T47D (cell line): ENCODE measurements around the gene GPR143.

Source experiments
- DNase-seq, 2 experiments: peaks; one replicate each; pipeline versions ENCODE4 v3.0.0 to v3.0.0-alpha.2; 2011 to 2012; ENCODE audit warnings: low read depth in 1 of 2, low spot score in 1 of 2
- JUND ChIP-seq: IDR thresholded peaks from 2 replicates; pipeline ENCODE4 v1.6.1; 2012; ENCODE audit warnings: low read depth
- in situ Hi-C: cut with HindIII; loops from 2 replicates; pipeline ENCODE4 v1.10.0; 2016; ENCODE audit warnings: low sequenced_read_pairs, low pct_unique_long_range_greater_than_20kb

Gene GPR143

GRCh38 chrX:9758021-9758638, 7.5 kb downstream of the GPR143 start:
- TF ChIP-seq JUND, result no peak
- in situ Hi-C loops, result no loop called here
- DNase-seq, result no peak

DNA sequence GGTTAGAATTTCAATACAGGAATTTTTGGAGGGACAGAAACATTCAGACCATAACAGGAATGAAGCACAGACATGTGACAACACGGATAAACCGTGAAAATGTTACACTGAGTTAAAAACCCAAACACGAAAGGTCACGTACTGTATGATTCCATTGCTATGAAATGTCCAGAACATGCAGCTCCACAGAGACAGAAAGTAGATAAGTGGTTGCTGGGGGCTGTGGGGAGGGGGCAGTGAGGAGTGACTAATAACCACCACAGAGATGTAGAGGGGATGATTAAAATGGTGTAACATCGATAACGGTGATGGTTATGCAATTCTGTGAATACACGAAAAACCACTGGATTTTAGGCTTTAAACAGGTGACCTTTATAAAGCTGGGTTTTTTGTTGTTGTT, 8.3 kb downstream of the GPR143 start:
- in situ Hi-C loops, result no loop called here
- no peak for TF ChIP-seq JUND
- no peak for DNase-seq

DNA sequence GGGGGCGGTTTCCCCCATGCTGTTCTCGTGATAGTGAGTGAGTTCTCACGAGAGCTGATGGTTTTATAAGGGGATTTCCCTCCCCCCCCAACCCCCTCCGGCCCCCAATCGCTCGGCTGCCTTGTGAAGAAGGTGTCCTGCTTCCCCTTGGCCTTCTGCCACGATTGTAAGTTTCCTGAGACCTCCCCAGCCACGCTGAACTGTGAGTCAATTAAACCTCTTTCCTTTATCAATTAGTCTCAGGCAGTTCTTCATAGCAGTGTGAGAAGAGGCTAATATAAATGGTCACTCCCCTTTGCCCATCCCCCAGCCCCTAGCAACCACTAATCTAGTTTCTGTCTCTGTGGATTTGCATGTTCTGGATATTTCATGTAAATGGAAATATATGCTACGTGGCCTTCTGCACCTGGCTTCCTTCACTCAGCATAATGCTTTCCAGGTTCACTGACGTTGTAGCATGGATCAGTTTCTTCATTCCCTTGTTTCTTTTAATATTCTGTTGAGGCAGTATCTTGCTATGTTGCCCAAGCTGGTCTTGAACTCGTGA, 16.4 kb downstream of the GPR143 start:
- no peak for DNase-seq
- no peak for TF ChIP-seq JUND
- in situ Hi-C loops, result no loop called here

- in situ Hi-C loops, result no loop called here
- no peak for TF ChIP-seq JUND
These were observed 18.0 kb downstream of the GPR143 start for GRCh38 chrX:9747644-9748043.

DNA sequence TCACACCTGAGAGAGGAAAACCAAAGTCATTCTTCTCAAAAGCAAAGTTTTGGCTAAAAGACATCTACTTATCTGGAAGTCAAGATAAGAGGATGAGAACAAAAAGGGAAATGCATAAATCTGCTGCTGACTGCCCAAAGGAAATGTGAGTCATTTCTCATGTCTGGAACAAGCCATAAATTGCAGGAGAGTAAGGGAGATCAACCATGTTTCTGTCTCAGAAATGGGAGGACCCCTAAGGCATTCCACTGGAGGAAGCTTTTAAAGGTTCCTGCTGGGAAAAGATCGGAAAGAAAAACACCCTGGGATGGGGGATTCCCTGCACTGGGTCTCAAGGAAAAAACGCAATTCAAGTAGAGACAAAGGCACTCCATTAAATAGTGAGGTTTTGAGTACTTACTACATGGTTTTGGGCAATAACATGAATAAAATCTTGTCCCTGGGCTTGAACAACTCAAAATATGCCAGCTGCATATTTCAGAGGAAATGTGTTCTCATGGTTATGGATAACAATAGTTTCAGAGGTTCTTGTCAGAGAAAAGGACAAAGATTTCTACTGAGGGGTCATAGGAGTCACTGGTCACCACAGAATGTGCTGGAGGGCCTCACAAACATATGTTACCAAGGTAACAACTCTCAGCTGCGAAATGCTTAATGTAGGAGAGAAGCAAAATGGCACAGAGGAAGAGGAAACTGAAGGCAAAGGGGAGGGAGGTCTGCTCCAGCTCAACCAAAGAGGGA, 19.3 kb downstream of the GPR143 start:
- in situ Hi-C loops, result no loop called here
- DNase-seq, result no peak
- no peak for TF ChIP-seq JUND

More at GRCh38 chrX:9747644-9748043, 18.0 kb downstream of the GPR143 start:
- no peak for DNase-seq

GRCh38 chrX:9745417-9746115, 20.1 kb downstream of the GPR143 start:
- no peak for DNase-seq
- in situ Hi-C loops, result no loop called here
- TF ChIP-seq JUND, result no peak

- in situ Hi-C loops, result no loop called here
- no peak for DNase-seq
- no peak for TF ChIP-seq JUND
These were observed 26.5 kb downstream of the GPR143 start for GRCh38 chrX:9739130-9739529.

DNA sequence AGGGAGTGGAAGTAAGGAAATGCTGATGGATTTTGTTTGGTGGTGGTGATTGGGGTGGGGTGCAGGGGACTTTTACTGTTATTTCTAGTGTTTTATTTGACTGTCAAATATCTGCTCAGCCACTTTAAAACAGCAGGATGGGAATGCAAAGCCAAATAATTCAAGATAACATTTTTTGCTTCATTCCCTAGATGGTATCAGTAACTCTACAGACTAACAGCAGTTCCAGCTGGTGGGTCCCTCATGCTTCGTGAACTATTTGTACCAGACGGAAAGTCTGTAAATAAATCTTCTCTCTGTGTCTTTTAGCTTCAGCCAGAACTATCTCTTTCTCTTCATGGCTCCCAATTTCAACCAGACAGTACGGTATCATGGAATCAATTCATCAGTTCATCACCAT, 27.5 kb downstream of the GPR143 start:
- DNase-seq, result no peak
- no peak for TF ChIP-seq JUND
- in situ Hi-C loops, result no loop called here

DNA sequence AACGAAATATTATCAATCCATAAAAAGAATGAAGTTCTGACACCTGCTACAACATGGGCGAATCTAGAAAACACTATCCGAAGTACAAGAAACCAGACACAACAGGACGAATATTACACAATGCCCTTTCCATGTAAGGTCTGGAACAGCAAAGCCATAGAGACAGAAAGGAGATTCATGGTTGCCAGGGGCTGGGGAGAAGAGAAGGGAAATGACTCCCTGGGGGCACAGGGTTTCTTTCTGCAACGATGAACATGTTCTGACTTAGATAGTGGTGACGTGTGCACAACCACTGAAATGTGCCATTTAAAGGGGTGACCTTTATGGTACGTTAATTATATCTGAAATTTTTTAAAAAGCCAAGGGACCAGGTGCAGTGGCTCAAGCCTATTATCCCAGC, 28.3 kb downstream of the GPR143 start:
- TF ChIP-seq JUND, result no peak
- no peak for DNase-seq
- in situ Hi-C loops, result no loop called here

DNA sequence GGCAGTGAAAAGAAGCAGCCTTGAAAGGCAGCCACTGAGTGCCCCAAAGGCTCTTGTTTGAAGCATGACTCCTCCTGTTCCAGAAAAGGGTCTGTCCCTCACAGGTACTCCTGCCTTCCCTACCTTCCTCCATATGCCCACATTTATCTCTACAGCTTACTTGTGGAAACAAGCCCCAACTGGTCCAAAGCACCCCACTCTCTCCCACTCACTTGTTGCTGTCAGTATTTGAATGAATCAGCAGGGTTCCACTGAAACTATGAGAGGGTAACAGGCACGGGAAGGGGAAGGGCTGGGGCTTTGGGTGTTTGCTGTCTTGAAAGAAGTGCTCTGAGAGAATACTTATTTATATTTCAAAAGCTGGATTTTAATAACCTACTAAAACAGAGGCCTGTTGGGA, 34.9 kb downstream of the GPR143 start:
- in situ Hi-C loops, result no loop called here

GRCh38 chrX:9730078-9730477, 35.6 kb downstream of the GPR143 start:
- TF ChIP-seq JUND, result no peak
- no peak for DNase-seq
- in situ Hi-C loops, result no loop called here

More for the DNA sequence above, 34.9 kb downstream of the GPR143 start:
- no peak for DNase-seq
- TF ChIP-seq JUND, result no peak

GRCh38 chrX:9729171-9729885, 36.3 kb downstream of the GPR143 start:
- no peak for DNase-seq
- in situ Hi-C loops, result no loop called here
- no peak for TF ChIP-seq JUND
